Hepatocyte (in vitro differentiated cells): ENCODE measurements around the gene IFFO2. TPM values are rescaled to one million over a fixed set of nuclear protein-coding genes. Genes with fewer than 3 reads are reported as not detected.
"Not testable (repeated sequence)": the region's sequence is repeated elsewhere in the genome, so short reads cannot be mapped to it uniquely, and the experiment has no call there.

ENCODE experiments used
- DNase-seq: peaks from one replicate; pipeline ENCODE4 v3.0.0-alpha.2; 2016; ENCODE audit warnings: low spot score
- H2AFZ ChIP-seq: fragments of 200-600 bp; sonication (generic); 2 replicates; pipeline ENCODE4 v1.6.0; 2016; ENCODE audit warnings: antibody characterized with exemption, mild to moderate bottlenecking
- H3K27ac ChIP-seq: fragments of 200-600 bp; sonication (generic); 2 replicates; pipeline ENCODE4 v1.5.1; 2016; ENCODE audit warnings: mild to moderate bottlenecking
- H3K27me3 ChIP-seq: fragments of 200-600 bp; sonication (generic); 2 replicates; pipeline ENCODE4 v1.6.1; 2016
- H3K36me3 ChIP-seq: fragments of 200-600 bp; sonication (generic); replicated peaks from 2 replicates; pipeline ENCODE4 v1.5.1; 2016; ENCODE audit warnings: low read depth; ENCODE audit not compliant: insufficient read depth
- H3K4me1 ChIP-seq: fragments of 200-600 bp; sonication (generic); 2 replicates; pipeline ENCODE4 v1.5.1; 2016; ENCODE audit warnings: mild to moderate bottlenecking, moderate library complexity; ENCODE audit not compliant: insufficient read depth
- H3K4me2 ChIP-seq: fragments of 200-600 bp; sonication (generic); 2 replicates; pipeline ENCODE4 v1.6.0; 2016
- H3K4me3 ChIP-seq: fragments of 200-600 bp; sonication (generic); 2 replicates; pipeline ENCODE4 v1.5.1; 2016; ENCODE audit warnings: mild to moderate bottlenecking
- H3K79me2 ChIP-seq: fragments of 200-600 bp; sonication (generic); 2 replicates; pipeline ENCODE4 v1.6.0; 2017; ENCODE audit warnings: mild to moderate bottlenecking
- H3K9me2 ChIP-seq: fragments of 200-600 bp; sonication (generic); replicated peaks from 2 replicates; pipeline ENCODE4 v1.6.0; 2017; ENCODE audit warnings: mild to moderate bottlenecking; ENCODE audit not compliant: insufficient read depth
- H3K9me3 ChIP-seq: fragments of 200-600 bp; sonication (generic); 2 replicates; pipeline ENCODE4 v1.5.1; 2016; ENCODE audit warnings: low read depth, mild to moderate bottlenecking
- H4K20me1 ChIP-seq: fragments of 200-600 bp; sonication (generic); 2 replicates; pipeline ENCODE4 v1.6.0; 2016; ENCODE audit warnings: mild to moderate bottlenecking; ENCODE audit not compliant: insufficient read depth, poor library complexity, severe bottlenecking
- EZH2 ChIP-seq: fragments of 200-600 bp; sonication (generic); IDR thresholded peaks from 2 replicates; pipeline ENCODE4 v1.6.1; 2016; ENCODE audit warnings: antibody characterized with exemption, mild to moderate bottlenecking, borderline replicate concordance
- EZH2phosphoT487 ChIP-seq: fragments of 200-600 bp; sonication (generic); IDR thresholded peaks from one replicate; pipeline ENCODE4 v1.6.1; 2018; ENCODE audit warnings: antibody characterized with exemption, mild to moderate bottlenecking, low read depth, moderate library complexity; ENCODE audit not compliant: unreplicated experiment, severe bottlenecking
- WGBS: methylation state at CpG from one replicate; pipeline ENCODE4 v1.1.6; 2016; ENCODE audit warnings: low lambda C conversion rate; ENCODE audit errors: missing lambda C conversion rate; 5-methylcytosine and 5-hydroxymethylcytosine counted together
- polyA plus RNA-seq: library from polyadenylated mRNA; unstranded; fragments of >200 nt; fragmentation: Nextera tagmentation; extraction: Ambion mirVana; gene quantifications from 2 replicates; pipeline ENCODE4 v1.2.1, GENCODE V29; 2016
- total RNA-seq: library from RNA; depleted of rRNA; stranded (reverse); fragments of >200 nt; gene quantifications from 2 replicates; pipeline ENCODE4 v1.2.3, GENCODE V29; 2014
- TF ChIP-seq, protein P1 (sequence below): fragments of 200-600 bp; sonication (generic); IDR thresholded peaks from 2 replicates; pipeline ENCODE4 v1.5.1; 2016; ENCODE audit warnings: antibody characterized with exemption, mild to moderate bottlenecking; ENCODE audit not compliant: poor library complexity

The IFFO2 gene
- total and polyA plus RNA-seq, 2 experiments from 2014 or later = 0.85 to 7.2 TPM

DNA sequence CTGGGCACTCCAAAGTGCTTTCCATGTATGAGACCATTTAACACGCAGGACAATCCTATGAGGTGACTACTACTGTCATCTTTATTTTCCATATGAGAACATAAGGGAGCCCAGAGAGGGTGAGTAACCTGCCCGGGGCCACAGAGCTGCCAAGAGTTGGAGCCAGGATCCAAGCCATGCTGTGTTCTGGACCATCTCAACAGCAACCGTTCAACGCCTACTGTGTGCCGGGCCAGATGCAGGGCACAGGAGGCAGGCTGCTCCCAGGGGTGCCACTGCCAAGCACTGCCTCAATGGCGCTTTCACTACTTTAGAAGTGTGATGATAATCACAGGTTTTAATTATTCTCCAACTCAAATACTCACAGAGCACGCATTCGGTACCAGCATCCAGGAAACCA lies 57.9 kb downstream of the IFFO2 start:
- WGBS = 95% methylated on average over 8 of the region's 8 CpGs

DNA sequence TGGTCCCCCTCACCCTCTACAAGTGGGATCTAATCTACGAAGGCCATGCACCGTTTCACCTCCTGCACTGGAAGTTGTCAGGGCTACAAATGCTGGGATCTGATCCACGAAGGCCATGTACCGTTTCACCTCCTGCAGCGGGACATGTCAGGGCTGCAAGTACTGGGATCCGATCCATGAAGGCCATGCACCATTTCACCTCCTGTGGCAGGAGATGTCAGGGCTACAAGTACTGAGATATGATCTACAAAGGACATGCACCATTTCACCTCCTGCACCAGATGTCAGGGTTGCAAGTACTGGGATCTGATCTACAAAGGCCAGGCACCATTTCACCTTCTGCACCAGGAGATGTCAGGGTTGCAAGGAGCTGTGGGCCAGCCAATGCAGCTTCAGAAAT lies 61.2 kb downstream of the IFFO2 start:
- Histone ChIP-seq H4K20me1 (peaks cover 3% of the 10 kb centered on the region), H3K36me3 (no peaks in the 10 kb centered on the region), H3K4me1 (no peaks in the 10 kb centered on the region), H3K4me2 (no peak overlapping the region), H3K27me3 (peaks cover 7% of the 10 kb centered on the region), H2AFZ (no peak overlapping the region), H3K79me2 (no peaks in the 10 kb centered on the region), H3K4me3 (no peak overlapping the region), H3K9me3 (no peaks in the 10 kb centered on the region), H3K9me2 (no peaks in the 10 kb centered on the region), H3K27ac (no peak overlapping the region)
- TF ChIP-seq EZH2phosphoT487 = no peak
- TF ChIP-seq, protein P1, sequence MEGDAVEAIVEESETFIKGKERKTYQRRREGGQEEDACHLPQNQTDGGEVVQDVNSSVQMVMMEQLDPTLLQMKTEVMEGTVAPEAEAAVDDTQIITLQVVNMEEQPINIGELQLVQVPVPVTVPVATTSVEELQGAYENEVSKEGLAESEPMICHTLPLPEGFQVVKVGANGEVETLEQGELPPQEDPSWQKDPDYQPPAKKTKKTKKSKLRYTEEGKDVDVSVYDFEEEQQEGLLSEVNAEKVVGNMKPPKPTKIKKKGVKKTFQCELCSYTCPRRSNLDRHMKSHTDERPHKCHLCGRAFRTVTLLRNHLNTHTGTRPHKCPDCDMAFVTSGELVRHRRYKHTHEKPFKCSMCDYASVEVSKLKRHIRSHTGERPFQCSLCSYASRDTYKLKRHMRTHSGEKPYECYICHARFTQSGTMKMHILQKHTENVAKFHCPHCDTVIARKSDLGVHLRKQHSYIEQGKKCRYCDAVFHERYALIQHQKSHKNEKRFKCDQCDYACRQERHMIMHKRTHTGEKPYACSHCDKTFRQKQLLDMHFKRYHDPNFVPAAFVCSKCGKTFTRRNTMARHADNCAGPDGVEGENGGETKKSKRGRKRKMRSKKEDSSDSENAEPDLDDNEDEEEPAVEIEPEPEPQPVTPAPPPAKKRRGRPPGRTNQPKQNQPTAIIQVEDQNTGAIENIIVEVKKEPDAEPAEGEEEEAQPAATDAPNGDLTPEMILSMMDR = no peak
- DNase-seq = no peak
- WGBS = 95% methylated on average over 6 of the region's 6 CpGs

More for the DNA sequence above, 57.9 kb downstream of the IFFO2 start:
- H3K4me3 ChIP-seq = no peak overlapping the region
- no peaks in the 10 kb centered on the region for H3K9me3 ChIP-seq
- peaks cover 4% of the 10 kb centered on the region for H3K4me1 ChIP-seq
- no peaks in the 10 kb centered on the region for H3K36me3 ChIP-seq
- H3K79me2 ChIP-seq = no peaks in the 10 kb centered on the region
- DNase-seq = no peak
- H2AFZ ChIP-seq = no peak overlapping the region
- no peak overlapping the region for H3K4me2 ChIP-seq
- H3K27me3 ChIP-seq = peaks cover 10% of the 10 kb centered on the region
- no peak for TF ChIP-seq EZH2
- H4K20me1 ChIP-seq = no peaks in the 10 kb centered on the region
- H3K9me2 ChIP-seq = no peaks in the 10 kb centered on the region
- no peak overlapping the region for H3K27ac ChIP-seq

DNA sequence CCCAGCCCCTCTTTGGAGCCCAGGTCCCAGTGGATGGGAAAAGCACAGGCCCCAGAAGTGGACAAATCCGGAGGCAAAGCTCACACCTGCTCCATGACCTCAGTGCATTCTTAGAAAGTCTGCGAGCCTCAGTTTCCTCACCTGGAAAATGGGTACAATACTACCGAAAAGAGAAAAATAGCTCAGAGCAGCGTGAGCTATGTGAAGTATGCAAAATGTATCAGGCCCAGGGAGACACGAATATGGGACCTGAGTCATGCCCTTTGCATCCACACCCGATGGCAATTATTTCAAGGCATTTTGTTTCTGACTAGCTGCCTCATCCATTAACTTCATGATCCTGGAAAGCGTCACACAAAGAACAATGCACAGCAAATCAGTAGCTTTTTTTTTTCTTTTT lies 63.4 kb downstream of the IFFO2 start:
- Histone ChIP-seq H3K27me3 (no peaks in the 10 kb centered on the region), H3K4me1 (no peaks in the 10 kb centered on the region), H3K9me2 (no peaks in the 10 kb centered on the region), H3K4me2 (no peak overlapping the region), H3K27ac (no peak overlapping the region), H3K36me3 (no peaks in the 10 kb centered on the region), H4K20me1 (peaks cover 3% of the 10 kb centered on the region), H3K9me3 (no peaks in the 10 kb centered on the region), H2AFZ (no peak overlapping the region), H3K79me2 (no peaks in the 10 kb centered on the region), H3K4me3 (no peak overlapping the region)
- 84% methylated on average over 7 of the region's 7 CpGs for WGBS
- TF ChIP-seq, protein P1 = no peak
- TF ChIP-seq EZH2phosphoT487 (no peak), EZH2 (no peak)
- no peak for DNase-seq

DNA sequence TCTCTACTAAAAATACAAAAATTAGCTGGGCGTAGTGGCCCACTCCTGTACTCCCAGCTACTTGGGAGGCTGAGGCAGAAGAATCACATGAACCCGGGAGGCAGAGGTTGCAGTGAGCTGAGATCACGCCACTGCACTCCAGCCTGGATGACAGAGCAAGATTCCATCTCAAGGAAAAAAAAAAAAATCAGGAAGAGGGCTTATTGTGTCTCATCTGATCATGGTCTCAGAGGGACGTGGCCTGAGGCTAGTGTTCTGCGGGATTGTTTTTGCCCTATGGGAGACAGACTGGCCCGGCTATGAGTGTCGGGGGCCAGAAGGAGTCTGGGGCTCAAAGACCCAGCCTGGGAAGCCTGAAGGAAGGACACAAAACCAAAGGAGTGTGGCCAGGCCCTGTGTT lies 64.6 kb downstream of the IFFO2 start:
- not testable (repeated sequence) for H3K4me2 ChIP-seq, H3K27ac ChIP-seq, H3K36me3 ChIP-seq, H3K9me2 ChIP-seq, H3K79me2 ChIP-seq, DNase-seq, H2AFZ ChIP-seq, H3K27me3 ChIP-seq, H4K20me1 ChIP-seq, H3K4me1 ChIP-seq, H3K9me3 ChIP-seq, H3K4me3 ChIP-seq
- WGBS = 88% methylated on average over 7 of the region's 7 CpGs

DNA sequence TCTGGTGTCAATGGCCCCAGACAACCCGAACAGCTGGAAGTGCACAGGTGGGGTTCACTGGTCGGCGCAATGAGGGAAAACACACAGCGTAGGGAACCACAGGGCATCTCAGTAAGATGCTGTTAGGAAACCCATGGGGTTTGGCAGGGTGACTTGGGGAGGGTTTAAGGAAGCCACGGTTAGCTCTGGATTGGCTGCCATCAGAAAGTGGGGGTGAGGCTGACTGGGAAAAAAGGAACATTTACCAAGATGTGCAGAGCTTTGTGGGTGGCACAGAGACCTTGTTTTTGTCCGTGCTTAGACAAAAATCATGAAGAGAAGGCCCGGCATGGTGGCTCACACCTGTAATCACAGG lies 65.1 kb downstream of the IFFO2 start:
- 94% methylated on average over 7 of the region's 7 CpGs for WGBS
- TF ChIP-seq EZH2phosphoT487 = no peak
- TF ChIP-seq, protein P1 = no peak
- no peak for TF ChIP-seq EZH2
- Histone ChIP-seq H3K4me2 (no peak overlapping the region), H3K27ac (no peak overlapping the region), H4K20me1 (peaks cover 3% of the 10 kb centered on the region), H2AFZ (no peak overlapping the region), H3K9me3 (no peaks in the 10 kb centered on the region), H3K79me2 (no peaks in the 10 kb centered on the region), H3K4me1 (no peaks in the 10 kb centered on the region), H3K4me3 (no peak overlapping the region), H3K36me3 (no peaks in the 10 kb centered on the region), H3K27me3 (no peaks in the 10 kb centered on the region), H3K9me2 (no peaks in the 10 kb centered on the region)
- DNase-seq = no peak
